GM19025 (cell line): Measurements from ENCODE around the gene UFC1.
"Not testable (repeated sequence)": the region's sequence is repeated elsewhere in the genome, so short reads cannot be mapped to it uniquely, and the experiment has no call there.

ENCODE experiments used
- ATAC-seq: cut with Tn5 transposase; IDR thresholded peaks from one replicate; pipeline ENCODE4 v1.9.1; 2021; ENCODE audit warnings: mild to moderate bottlenecking, low read depth, moderate library complexity; ENCODE audit not compliant: unreplicated experiment

The UFC1 gene

GRCh38 chr1:161153682-161154337, at the start of gene UFC1:
Gene UFC1, plus strand, starts transcription at chr1:161153978. Its CDS starts 20 bp downstream, at chr1:161153998.
- ATAC-seq: peak; percentile 82

- ATAC-seq: no peak
Measured at GRCh38 chr1:161106431-161106830, 47.3 kb upstream of the UFC1 start.

- no peak for ATAC-seq
Measured at GRCh38 chr1:161111117-161111516, 42.7 kb upstream of the UFC1 start.

GRCh38 chr1:161111527-161111926, 42.3 kb upstream of the UFC1 start:
- ATAC-seq: no peak

- ATAC-seq: no peak
Measured at GRCh38 chr1:161113915-161114314, 39.9 kb upstream of the UFC1 start.

- no peak for ATAC-seq
Measured at GRCh38 chr1:161114556-161114955, 39.2 kb upstream of the UFC1 start.

GRCh38 chr1:161115132-161115711, 38.6 kb upstream of the UFC1 start:
- ATAC-seq: no peak

GRCh38 chr1:161115961-161116360, 37.8 kb upstream of the UFC1 start:
- ATAC-seq: not testable (repeated sequence)

- peak; percentile 86 for ATAC-seq
Measured at GRCh38 chr1:161117759-161118581, 35.8 kb upstream of the UFC1 start, which contains the start of the genes NIT1 and PFDN2. Gene NIT1, plus strand, starts transcription at chr1:161118105. Its CDS starts 72 bp downstream, at chr1:161118177. Gene PFDN2, minus strand, starts transcription at chr1:161118037. Its CDS starts 11 bp downstream, at chr1:161118026.

GRCh38 chr1:161119092-161119903, 34.5 kb upstream of the UFC1 start:
- ATAC-seq: no peak

- no peak for ATAC-seq
Measured at GRCh38 chr1:161121042-161121650, 32.6 kb upstream of the UFC1 start.

GRCh38 chr1:161121834-161122233, 31.9 kb upstream of the UFC1 start:
- no peak for ATAC-seq

- no peak for ATAC-seq
Measured at GRCh38 chr1:161122967-161123366, 30.8 kb upstream of the UFC1 start.

GRCh38 chr1:161127649-161128048, 26.1 kb upstream of the UFC1 start:
- no peak for ATAC-seq

- no peak for ATAC-seq
Measured at GRCh38 chr1:161128591-161129420, 25.0 kb upstream of the UFC1 start.

GRCh38 chr1:161130266-161130665, 23.5 kb upstream of the UFC1 start:
- ATAC-seq: no peak

GRCh38 chr1:161131523-161132409, 22.0 kb upstream of the UFC1 start:
- ATAC-seq: no peak
